Skeletal muscle tissue (tissue), 4 donors: ENCODE results near the gene SPRY4. TPM values are rescaled to one million over a fixed set of nuclear protein-coding genes. Genes with fewer than 3 reads are reported as not detected.

Source experiments
- H3K27ac ChIP-seq: one replicate; pipeline ENCODE4 v1.7.0; 2013; ENCODE audit warnings: mild to moderate bottlenecking, low read depth, low read length, inconsistent platforms
- H3K27me3 ChIP-seq, 3 donors: one replicate each; pipeline ENCODE4 v1.7.0; 2013; ENCODE audit warnings: low read length in 3 of 3; ENCODE audit not compliant: control insufficient read depth in 3 of 3, insufficient read depth in 3 of 3
- H3K36me3 ChIP-seq, 3 donors: one replicate each; pipeline ENCODE4 v1.7.0; 2013; ENCODE audit warnings: low read length in 3 of 3; ENCODE audit not compliant: control insufficient read depth in 3 of 3, insufficient read depth in 3 of 3
- H3K4me1 ChIP-seq, 3 donors: one replicate each; pipeline ENCODE4 v1.7.0; 2013; ENCODE audit warnings: low read length in 3 of 3, mild to moderate bottlenecking in 3 of 3; ENCODE audit not compliant: control insufficient read depth in 3 of 3, insufficient read depth in 3 of 3
- H3K4me3 ChIP-seq, 3 donors: one replicate each; pipeline ENCODE4 v1.7.0; 2013; ENCODE audit warnings: low read length in 3 of 3
- H3K9ac ChIP-seq, 3 donors: one replicate each; pipeline ENCODE4 v1.7.0; 2013; ENCODE audit warnings: low read length in 3 of 3, mild to moderate bottlenecking in 3 of 3, moderate library complexity in 2 of 3, low read depth in 1 of 3
- H3K9me3 ChIP-seq, 3 donors: one replicate each; pipeline ENCODE4 v1.7.0; 2013; ENCODE audit warnings: low read length in 3 of 3; ENCODE audit not compliant: control insufficient read depth in 3 of 3
- total RNA-seq: library from RNA; depleted of rRNA; stranded (reverse); fragments of >200 nt; gene quantifications from one replicate; pipeline ENCODE4 v1.2.3, GENCODE V29; 2014
- donor health status: Osteomylitis.

The SPRY4 gene
- total RNA-seq, 1 donor from 2014 or later = 6.3 TPM

DNA sequence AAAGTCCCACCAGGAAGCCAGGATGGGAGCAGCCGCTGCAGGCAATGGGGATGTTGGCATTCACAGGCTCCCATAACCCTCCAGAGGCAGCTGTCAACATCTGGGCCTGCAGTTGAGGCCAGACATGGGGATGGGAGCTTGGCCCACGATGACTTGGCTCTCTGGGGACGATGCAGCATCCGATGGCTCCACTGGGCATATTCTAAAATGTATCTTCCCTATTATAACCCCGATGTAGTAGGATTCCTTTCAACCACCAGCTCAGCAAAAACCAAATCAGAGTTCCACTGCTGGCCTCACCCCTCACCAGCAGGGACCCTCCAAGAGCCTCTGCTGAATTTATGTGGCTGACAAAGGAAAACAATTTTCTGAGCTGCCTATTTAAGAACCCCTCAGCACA lies 7.1 kb downstream of the SPRY4 start:
- H3K9ac ChIP-seq = no peak overlapping the region
- peaks cover 20 to 42% (median 30%) of the 10 kb centered on the region in 3 donors for H3K27me3 ChIP-seq
- H3K36me3 ChIP-seq = peaks cover 0 to 2% (median 0%) of the 10 kb centered on the region in 3 donors
- H3K4me3 ChIP-seq = no peak overlapping the region
- H3K4me1 ChIP-seq = peaks cover 49 to 54% (median 53%) of the 10 kb centered on the region in 3 donors
- no peaks in the 10 kb centered on the region for H3K9me3 ChIP-seq
- H3K27ac ChIP-seq = no peak overlapping the region

DNA sequence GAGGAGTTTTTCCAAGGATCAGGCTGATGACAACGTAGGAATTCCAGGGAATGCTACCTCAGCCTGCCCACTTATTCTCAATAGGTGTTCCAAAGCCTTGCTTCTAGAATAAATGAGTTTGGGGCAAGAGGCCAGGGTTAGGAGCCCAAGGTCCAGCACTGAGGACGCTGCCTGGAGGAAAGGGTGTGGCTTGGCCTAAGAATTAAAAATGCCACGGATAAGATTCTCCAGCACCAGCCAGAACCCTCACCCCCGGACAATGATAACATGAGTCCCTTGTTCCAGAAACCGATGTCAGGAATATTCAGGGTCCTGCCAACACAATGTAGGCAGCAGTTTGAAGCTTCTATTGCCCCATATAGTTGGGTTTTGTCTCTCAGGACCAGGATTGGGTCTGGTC lies 7.6 kb downstream of the SPRY4 start:
- Histone ChIP-seq H3K36me3 (peaks cover 0 to 2% (median 0%) of the 10 kb centered on the region in 3 donors), H3K4me1 (peaks cover 49 to 59% (median 55%) of the 10 kb centered on the region in 3 donors), H3K27ac (no peak overlapping the region), H3K4me3 (no peak overlapping the region), H3K27me3 (peaks cover 16 to 38% (median 26%) of the 10 kb centered on the region in 3 donors), H3K9ac (no peak overlapping the region), H3K9me3 (no peaks in the 10 kb centered on the region)

DNA sequence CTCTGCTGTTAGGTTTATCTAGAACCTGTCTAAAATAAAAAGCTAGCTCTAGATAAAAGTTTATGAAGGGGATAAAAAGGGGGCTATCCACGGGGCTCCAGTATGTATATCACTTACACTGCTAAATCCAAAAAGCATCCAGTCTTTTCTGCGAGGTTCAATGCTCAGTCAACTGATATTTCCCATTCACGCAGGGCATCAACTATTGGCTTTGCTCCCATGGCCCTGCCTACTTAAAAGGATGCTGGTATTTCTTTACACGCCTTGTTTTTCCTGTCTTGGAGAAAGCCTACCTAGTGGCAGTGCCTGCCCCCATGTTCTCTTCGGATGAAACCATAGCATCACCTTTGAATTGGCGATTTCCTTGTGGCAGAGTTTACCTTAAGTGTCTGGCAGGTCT lies 8.1 kb downstream of the SPRY4 start:
- no peaks in the 10 kb centered on the region for H3K9me3 ChIP-seq
- H3K4me1 ChIP-seq = peaks cover 47 to 60% (median 55%) of the 10 kb centered on the region in 3 donors
- peaks cover 0 to 2% (median 0%) of the 10 kb centered on the region in 3 donors for H3K36me3 ChIP-seq
- H3K27ac ChIP-seq = no peak overlapping the region
- H3K9ac ChIP-seq = no peak overlapping the region
- H3K27me3 ChIP-seq = peaks cover 16 to 34% (median 29%) of the 10 kb centered on the region in 3 donors
- peak overlapping the region in 1 of 3 donors; percentile 1 for H3K4me3 ChIP-seq

DNA sequence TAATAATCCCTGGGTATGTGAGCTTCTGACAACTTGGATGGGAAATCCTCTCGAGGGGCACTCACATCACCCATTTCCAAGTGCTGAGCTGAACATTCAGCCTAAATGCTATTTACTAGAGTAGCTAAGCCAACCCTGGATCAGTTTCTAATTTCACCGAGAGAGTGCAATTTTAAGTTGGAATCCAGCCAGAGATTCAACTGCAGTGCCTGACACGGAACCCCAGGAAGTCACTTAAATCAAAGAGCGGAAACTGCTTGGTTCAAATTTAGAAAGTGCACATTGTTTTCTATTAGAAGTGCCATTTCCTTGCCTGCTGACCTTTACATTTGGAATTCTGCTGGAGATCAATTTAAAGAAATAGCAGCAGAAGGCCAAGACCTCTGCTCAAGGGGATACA lies 8.8 kb downstream of the SPRY4 start:
- H3K4me1 ChIP-seq = peaks cover 42 to 59% (median 55%) of the 10 kb centered on the region in 3 donors
- peaks cover 0 to 3% (median 0%) of the 10 kb centered on the region in 3 donors for H3K36me3 ChIP-seq
- H3K27ac ChIP-seq = no peak overlapping the region
- peak overlapping the region in 1 of 3 donors; percentile 1 for H3K4me3 ChIP-seq
- peaks cover 15 to 30% (median 28%) of the 10 kb centered on the region in 3 donors for H3K27me3 ChIP-seq
- peak overlapping the region in 1 of 3 donors; percentile 25 for H3K9ac ChIP-seq
- H3K9me3 ChIP-seq = no peaks in the 10 kb centered on the region

DNA sequence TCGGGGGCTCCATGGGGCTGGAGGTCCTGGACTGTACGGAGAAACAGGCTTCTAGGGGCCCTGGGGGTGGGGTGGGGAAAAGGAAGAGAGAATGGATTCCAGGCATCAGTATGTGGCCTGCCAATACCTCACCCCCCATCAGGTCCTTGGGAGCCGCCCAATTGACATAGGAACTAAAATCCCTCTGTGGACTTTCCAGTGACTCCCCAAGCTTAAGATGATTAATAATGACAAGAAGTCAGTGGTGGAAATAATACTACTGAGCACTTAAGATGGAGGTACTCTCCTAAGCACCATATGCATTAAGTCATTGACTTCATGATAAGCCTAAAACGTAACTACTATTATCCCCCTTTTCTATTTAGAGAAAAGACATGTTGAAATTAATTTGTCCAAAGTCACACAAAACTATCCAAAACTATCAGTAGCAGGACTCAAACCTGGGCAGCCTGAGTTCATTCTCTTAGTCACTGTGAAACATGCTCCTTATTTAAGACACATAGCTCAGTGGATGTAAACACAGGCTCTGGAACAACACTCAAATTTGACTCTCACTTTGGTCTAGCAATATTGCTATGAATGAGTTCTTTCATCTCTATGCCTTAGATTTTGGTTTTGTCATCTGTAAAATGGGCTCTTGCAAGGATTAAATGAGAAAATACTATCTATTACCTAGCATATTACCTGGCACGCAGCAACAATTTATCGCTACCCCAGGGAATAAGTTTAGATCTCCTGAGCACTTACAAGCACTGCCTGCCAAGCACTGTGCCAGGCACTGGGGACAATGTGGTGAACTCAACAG lies 9.5 kb downstream of the SPRY4 start:
- Histone ChIP-seq H3K9ac (peak overlapping the region in 1 of 3 donors; percentile 25), H3K4me3 (no peak overlapping the region), H3K36me3 (peaks cover 0 to 3% (median 3%) of the 10 kb centered on the region in 3 donors), H3K27ac (no peak overlapping the region), H3K4me1 (peaks cover 35 to 51% (median 51%) of the 10 kb centered on the region in 3 donors), H3K9me3 (no peaks in the 10 kb centered on the region), H3K27me3 (peaks cover 13 to 24% (median 20%) of the 10 kb centered on the region in 3 donors)

DNA sequence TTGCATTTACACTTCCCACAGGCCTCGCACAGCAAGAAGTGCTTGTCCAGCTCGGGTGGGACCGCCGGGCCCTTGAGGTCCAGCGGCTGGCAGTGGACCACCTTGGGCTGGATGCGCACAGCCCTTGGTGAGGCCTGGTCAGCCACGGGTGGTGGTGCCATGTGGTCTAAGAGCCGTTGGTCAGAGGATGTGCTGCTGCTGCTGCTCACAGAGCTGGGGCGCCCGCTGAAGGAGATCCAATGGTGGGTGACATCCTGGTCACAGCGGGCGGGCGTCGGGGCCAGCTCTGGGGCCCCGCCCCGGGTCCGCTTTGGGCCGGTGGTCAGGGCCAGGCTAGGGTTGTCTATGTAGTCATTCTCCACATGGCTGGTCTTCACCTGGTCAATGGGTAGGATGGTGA lies 10.2 kb downstream of the SPRY4 start:
- Histone ChIP-seq H3K36me3 (peaks cover 0 to 3% (median 3%) of the 10 kb centered on the region in 3 donors), H3K9me3 (no peaks in the 10 kb centered on the region), H3K27me3 (peaks cover 13 to 19% (median 19%) of the 10 kb centered on the region in 3 donors), H3K4me3 (no peak overlapping the region), H3K9ac (no peak overlapping the region), H3K4me1 (peaks cover 34 to 46% (median 46%) of the 10 kb centered on the region in 3 donors), H3K27ac (no peak overlapping the region)

DNA sequence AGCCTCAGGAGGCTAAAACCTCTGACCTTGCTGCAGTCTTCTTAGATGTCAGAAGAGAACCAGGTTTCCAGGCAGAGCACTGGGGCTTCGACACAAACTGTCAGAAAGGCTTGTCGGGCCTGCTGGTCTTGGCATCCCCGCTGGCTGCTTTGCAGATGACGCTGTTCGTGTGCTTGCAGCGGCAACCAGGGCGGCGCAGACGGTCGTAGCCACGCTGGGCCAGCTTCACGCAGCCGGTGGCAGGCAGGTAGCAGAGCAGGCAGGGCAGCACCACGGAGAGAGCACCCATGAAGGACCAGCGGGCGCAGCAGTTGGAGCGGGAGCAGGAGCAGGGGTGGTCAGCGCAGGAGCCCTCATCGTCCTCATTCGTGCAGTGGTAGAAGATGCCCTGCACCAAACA lies 10.7 kb downstream of the SPRY4 start:
- Histone ChIP-seq H3K27ac (no peak overlapping the region), H3K9ac (no peak overlapping the region), H3K27me3 (peaks cover 12 to 19% (median 15%) of the 10 kb centered on the region in 3 donors), H3K4me3 (no peak overlapping the region), H3K4me1 (peaks cover 34 to 46% (median 46%) of the 10 kb centered on the region in 3 donors), H3K9me3 (no peaks in the 10 kb centered on the region), H3K36me3 (peaks cover 0 to 3% (median 3%) of the 10 kb centered on the region in 3 donors)

DNA sequence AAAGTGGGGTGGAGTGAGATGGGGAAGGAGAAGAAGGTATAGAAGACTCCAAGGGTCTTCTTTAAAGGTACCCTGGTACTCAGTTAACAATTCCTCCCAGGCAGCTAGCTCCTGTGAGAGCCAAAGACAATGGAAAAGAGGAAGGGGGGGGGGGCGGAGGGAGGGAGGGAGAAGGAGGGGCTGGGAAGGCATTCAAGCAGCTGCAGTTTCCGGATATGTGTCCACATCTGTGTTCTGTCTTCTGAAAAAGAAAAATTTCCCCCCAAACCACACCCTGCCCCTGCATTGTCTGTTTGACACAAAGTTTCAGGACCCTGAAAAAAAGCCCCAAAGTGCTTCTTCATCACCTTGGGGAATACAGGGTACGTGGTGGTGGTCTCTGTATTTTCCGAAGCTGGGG lies 11.1 kb downstream of the SPRY4 start:
- Histone ChIP-seq H3K36me3 (peaks cover 0 to 3% (median 3%) of the 10 kb centered on the region in 3 donors), H3K4me3 (peak overlapping the region in 1 of 3 donors; percentile 2), H3K27me3 (peaks cover 9 to 19% (median 15%) of the 10 kb centered on the region in 3 donors), H3K4me1 (peaks cover 34 to 46% (median 46%) of the 10 kb centered on the region in 3 donors), H3K27ac (no peak overlapping the region), H3K9ac (no peak overlapping the region), H3K9me3 (no peaks in the 10 kb centered on the region)

DNA sequence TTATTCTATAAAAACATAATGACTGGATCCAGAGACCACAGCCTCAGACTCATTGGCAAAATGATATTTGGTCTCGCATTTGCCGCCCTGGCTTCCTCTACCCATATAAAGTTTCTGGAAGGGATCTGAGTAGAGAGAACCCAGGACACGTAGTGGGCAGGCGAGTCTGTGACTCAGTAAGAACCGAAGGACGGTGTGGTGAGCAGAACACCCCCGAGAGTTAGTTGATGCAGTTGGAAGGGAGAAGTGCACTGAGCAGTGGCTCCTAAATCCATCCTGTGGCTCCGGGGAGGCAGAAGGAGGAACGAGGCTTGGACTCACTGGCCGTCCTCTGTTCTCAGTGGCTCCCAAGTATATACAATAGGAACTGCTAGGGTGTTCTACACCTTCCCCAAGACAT lies 11.5 kb downstream of the SPRY4 start:
- Histone ChIP-seq H3K9ac (no peak overlapping the region), H3K4me1 (peaks cover 34 to 46% (median 46%) of the 10 kb centered on the region in 3 donors), H3K27me3 (peaks cover 9 to 19% (median 15%) of the 10 kb centered on the region in 3 donors), H3K4me3 (peak overlapping the region in 1 of 3 donors; percentile 2), H3K36me3 (peaks cover 0 to 3% (median 3%) of the 10 kb centered on the region in 3 donors), H3K27ac (no peak overlapping the region), H3K9me3 (no peaks in the 10 kb centered on the region)

DNA sequence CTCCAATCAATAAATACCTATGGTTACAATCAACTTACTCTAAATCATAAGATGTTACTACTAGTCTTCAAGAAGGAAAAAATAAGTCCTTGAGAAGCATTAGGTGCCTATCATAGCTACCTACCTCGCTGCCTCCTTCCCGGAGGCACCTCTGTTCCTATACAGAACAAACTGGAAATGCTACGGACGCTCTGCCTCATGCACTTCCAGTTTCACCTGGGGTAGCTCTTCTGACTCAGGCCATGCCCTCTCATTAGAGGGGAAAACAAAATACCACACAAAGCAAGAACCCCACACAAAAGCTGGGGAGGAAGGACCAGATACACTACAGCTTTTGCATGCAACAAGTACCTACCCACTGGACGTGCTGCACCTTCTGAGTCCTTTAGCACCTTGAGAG lies 12.4 kb downstream of the SPRY4 start:
- Histone ChIP-seq H3K9me3 (no peaks in the 10 kb centered on the region), H3K9ac (no peak overlapping the region), H3K27me3 (peaks cover 9 to 15% (median 14%) of the 10 kb centered on the region in 3 donors), H3K27ac (no peak overlapping the region), H3K4me1 (peaks cover 28 to 42% (median 41%) of the 10 kb centered on the region in 3 donors), H3K36me3 (peaks cover 0 to 3% (median 3%) of the 10 kb centered on the region in 3 donors), H3K4me3 (no peak overlapping the region)
